H1 (cell line): ENCODE results near the gene CEP97. TPM values are rescaled to one million over a fixed set of nuclear protein-coding genes. Genes with fewer than 3 reads are reported as not detected.

ENCODE experiments used
- BACH1 ChIP-seq: IDR thresholded peaks from 2 replicates; pipeline ENCODE4 v1.6.1; 2012; ENCODE audit warnings: low read length, improper control_type of control experiment
- CBX8 ChIP-seq: fragments of 300-800, 300-1000 bp; sonication (generic); IDR thresholded peaks from 2 replicates; pipeline ENCODE4 v1.7.1; 2016; ENCODE audit warnings: low read depth, low read length, borderline replicate concordance
- FOSL1 ChIP-seq: IDR thresholded peaks from 2 replicates; pipeline ENCODE4 v1.6.1; 2011; ENCODE audit warnings: mild to moderate bottlenecking, low read depth, low read length, moderate library complexity; ENCODE audit not compliant: insufficient read depth
- GTF2F1 ChIP-seq: IDR thresholded peaks from 2 replicates; pipeline ENCODE4 v1.6.1; 2012; ENCODE audit warnings: low read depth, low read length, improper control_type of control experiment, borderline replicate concordance
- JUND ChIP-seq: IDR thresholded peaks from 2 replicates; pipeline ENCODE4 v1.6.1; 2011; ENCODE audit warnings: mild to moderate bottlenecking, improper control_type of control experiment, low read length
- POU5F1 ChIP-seq: IDR thresholded peaks from 2 replicates; pipeline ENCODE4 v1.6.1; 2011; ENCODE audit warnings: low read depth, mild to moderate bottlenecking, low read length, moderate library complexity
- RXRA ChIP-seq: IDR thresholded peaks from 2 replicates; pipeline ENCODE4 v1.6.1; 2011; ENCODE audit warnings: low read depth, mild to moderate bottlenecking, low read length, moderate library complexity; ENCODE audit not compliant: insufficient read depth
- SIX5 ChIP-seq: IDR thresholded peaks from 2 replicates; pipeline ENCODE4 v1.6.1; 2011; ENCODE audit warnings: mild to moderate bottlenecking, low read depth, low read length
- SP2 ChIP-seq: IDR thresholded peaks from 2 replicates; pipeline ENCODE4 v1.6.1; 2012; ENCODE audit warnings: mild to moderate bottlenecking, low read length, inconsistent platforms
- TCF12 ChIP-seq: IDR thresholded peaks from 2 replicates; pipeline ENCODE4 v1.6.1; 2011; ENCODE audit warnings: low read depth, mild to moderate bottlenecking, low read length
- polyA plus RNA-seq, 7 experiments: library from polyadenylated mRNA; depleted of rRNA in 3 of 7; stranded (reverse) in 5 of 7; unstranded in 2 of 7; fragments of >200 nt in 5 of 7; fragments of 200-250 nt in 2 of 7; gene quantifications; 1 replicate in 5 of 7; 2 replicates in 1 of 7; 4 replicates in 1 of 7; pipeline versions ENCODE4 v1.2.1 to v1.2.3, GENCODE V29; 2011 to 2013; ENCODE audit warnings: missing spikeins in 2 of 7, mixed read lengths in 2 of 7
- total RNA-seq: library from RNA; stranded (reverse); fragmentation: NEBNext Ultra II Directional; extraction: Animal tissue kit (Norgen Biotek cat#: 25700); gene quantifications from 2 replicates; pipeline ENCODE4 v1.2.1, GENCODE V29; 2021
- TF ChIP-seq, protein P1 (sequence below): fragments of 300-600 bp; sonication (generic); IDR thresholded peaks from 2 replicates; pipeline ENCODE4 v1.7.1; 2012; ENCODE audit warnings: low read length, moderate library complexity, mild to moderate bottlenecking, inconsistent platforms; ENCODE audit not compliant: insufficient replicate concordance

CEP97 gene
- total and polyA plus RNA-seq, 2 of the 8 experiments (the other 6 are each of a cell fraction or from before 2014, with no cell fraction given): 1.6 to 13.2 TPM

- no peak for TF ChIP-seq FOSL1
- TF ChIP-seq BACH1: no peak
- TF ChIP-seq, protein P1, sequence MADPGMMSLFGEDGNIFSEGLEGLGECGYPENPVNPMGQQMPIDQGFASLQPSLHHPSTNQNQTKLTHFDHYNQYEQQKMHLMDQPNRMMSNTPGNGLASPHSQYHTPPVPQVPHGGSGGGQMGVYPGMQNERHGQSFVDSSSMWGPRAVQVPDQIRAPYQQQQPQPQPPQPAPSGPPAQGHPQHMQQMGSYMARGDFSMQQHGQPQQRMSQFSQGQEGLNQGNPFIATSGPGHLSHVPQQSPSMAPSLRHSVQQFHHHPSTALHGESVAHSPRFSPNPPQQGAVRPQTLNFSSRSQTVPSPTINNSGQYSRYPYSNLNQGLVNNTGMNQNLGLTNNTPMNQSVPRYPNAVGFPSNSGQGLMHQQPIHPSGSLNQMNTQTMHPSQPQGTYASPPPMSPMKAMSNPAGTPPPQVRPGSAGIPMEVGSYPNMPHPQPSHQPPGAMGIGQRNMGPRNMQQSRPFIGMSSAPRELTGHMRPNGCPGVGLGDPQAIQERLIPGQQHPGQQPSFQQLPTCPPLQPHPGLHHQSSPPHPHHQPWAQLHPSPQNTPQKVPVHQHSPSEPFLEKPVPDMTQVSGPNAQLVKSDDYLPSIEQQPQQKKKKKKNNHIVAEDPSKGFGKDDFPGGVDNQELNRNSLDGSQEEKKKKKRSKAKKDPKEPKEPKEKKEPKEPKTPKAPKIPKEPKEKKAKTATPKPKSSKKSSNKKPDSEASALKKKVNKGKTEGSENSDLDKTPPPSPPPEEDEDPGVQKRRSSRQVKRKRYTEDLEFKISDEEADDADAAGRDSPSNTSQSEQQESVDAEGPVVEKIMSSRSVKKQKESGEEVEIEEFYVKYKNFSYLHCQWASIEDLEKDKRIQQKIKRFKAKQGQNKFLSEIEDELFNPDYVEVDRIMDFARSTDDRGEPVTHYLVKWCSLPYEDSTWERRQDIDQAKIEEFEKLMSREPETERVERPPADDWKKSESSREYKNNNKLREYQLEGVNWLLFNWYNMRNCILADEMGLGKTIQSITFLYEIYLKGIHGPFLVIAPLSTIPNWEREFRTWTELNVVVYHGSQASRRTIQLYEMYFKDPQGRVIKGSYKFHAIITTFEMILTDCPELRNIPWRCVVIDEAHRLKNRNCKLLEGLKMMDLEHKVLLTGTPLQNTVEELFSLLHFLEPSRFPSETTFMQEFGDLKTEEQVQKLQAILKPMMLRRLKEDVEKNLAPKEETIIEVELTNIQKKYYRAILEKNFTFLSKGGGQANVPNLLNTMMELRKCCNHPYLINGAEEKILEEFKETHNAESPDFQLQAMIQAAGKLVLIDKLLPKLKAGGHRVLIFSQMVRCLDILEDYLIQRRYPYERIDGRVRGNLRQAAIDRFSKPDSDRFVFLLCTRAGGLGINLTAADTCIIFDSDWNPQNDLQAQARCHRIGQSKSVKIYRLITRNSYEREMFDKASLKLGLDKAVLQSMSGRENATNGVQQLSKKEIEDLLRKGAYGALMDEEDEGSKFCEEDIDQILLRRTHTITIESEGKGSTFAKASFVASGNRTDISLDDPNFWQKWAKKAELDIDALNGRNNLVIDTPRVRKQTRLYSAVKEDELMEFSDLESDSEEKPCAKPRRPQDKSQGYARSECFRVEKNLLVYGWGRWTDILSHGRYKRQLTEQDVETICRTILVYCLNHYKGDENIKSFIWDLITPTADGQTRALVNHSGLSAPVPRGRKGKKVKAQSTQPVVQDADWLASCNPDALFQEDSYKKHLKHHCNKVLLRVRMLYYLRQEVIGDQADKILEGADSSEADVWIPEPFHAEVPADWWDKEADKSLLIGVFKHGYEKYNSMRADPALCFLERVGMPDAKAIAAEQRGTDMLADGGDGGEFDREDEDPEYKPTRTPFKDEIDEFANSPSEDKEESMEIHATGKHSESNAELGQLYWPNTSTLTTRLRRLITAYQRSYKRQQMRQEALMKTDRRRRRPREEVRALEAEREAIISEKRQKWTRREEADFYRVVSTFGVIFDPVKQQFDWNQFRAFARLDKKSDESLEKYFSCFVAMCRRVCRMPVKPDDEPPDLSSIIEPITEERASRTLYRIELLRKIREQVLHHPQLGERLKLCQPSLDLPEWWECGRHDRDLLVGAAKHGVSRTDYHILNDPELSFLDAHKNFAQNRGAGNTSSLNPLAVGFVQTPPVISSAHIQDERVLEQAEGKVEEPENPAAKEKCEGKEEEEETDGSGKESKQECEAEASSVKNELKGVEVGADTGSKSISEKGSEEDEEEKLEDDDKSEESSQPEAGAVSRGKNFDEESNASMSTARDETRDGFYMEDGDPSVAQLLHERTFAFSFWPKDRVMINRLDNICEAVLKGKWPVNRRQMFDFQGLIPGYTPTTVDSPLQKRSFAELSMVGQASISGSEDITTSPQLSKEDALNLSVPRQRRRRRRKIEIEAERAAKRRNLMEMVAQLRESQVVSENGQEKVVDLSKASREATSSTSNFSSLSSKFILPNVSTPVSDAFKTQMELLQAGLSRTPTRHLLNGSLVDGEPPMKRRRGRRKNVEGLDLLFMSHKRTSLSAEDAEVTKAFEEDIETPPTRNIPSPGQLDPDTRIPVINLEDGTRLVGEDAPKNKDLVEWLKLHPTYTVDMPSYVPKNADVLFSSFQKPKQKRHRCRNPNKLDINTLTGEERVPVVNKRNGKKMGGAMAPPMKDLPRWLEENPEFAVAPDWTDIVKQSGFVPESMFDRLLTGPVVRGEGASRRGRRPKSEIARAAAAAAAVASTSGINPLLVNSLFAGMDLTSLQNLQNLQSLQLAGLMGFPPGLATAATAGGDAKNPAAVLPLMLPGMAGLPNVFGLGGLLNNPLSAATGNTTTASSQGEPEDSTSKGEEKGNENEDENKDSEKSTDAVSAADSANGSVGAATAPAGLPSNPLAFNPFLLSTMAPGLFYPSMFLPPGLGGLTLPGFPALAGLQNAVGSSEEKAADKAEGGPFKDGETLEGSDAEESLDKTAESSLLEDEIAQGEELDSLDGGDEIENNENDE: no peak
- TF ChIP-seq GTF2F1: no peak
- TF ChIP-seq SP2: no peak
- peak; percentile 56 for TF ChIP-seq SIX5
- no peak for TF ChIP-seq POU5F1
- TF ChIP-seq JUND: peak; percentile 76
- TF ChIP-seq CBX8: no peak
- no peak for TF ChIP-seq RXRA
- no peak for TF ChIP-seq TCF12
Observed at GRCh38 chr3:101676765-101677435, 47.5 kb upstream of the CEP97 start, which contains the start of gene ZBTB11 (continued).
